Common myeloid progenitor, CD34-positive (primary cell): ENCODE data around the gene KCTD21.
A peak's percentile ranks its signal among the peaks of the same experiment; 100 is the strongest.

Experiments
- CTCF ChIA-PET: fragments of 350-600 bp; sonication (Branson Sonifier 250); formaldehyde crosslinking; loops from one replicate; lab custom pipeline; 2021; ENCODE audit warnings: antibody characterized with exemption; lab: Charles Lee
- POLR2A ChIA-PET: fragments of 350-600 bp; sonication (Branson Sonifier 250); formaldehyde crosslinking; loops from one replicate; lab custom pipeline; 2021; ENCODE audit warnings: antibody characterized with exemption; lab: Charles Lee
- DNase-seq, 3 donors: peaks; one replicate each; pipeline versions ENCODE4 v3.0.0 to v3.0.0-alpha.2; 2013
- H3K27ac ChIP-seq, 2 experiments: 1 replicate in 1 of 2; 2 replicates in 1 of 2; pipeline ENCODE4 v1.7.0; 2013; ENCODE audit warnings: inconsistent platforms in 2 of 2, low read length in 2 of 2, mild to moderate bottlenecking in 2 of 2, low read depth in 1 of 2, moderate library complexity in 1 of 2; ENCODE audit not compliant: severe bottlenecking in 2 of 2, insufficient read depth in 1 of 2, poor library complexity in 1 of 2
- H3K27me3 ChIP-seq, 5 experiments: replicated peaks in 2 of 5; 1 replicate in 3 of 5; 2 replicates in 2 of 5; pipeline versions ENCODE4 v1.6.1 to v1.7.0; 2013; ENCODE audit warnings: low read length in 4 of 5, mild to moderate bottlenecking in 2 of 5, moderate library complexity in 2 of 5, inconsistent platforms in 1 of 5; ENCODE audit not compliant: insufficient read depth in 5 of 5, control insufficient read depth in 4 of 5
- H3K36me3 ChIP-seq, 4 experiments: 1 replicate in 2 of 4; 2 replicates in 2 of 4; pipeline versions ENCODE4 v1.6.1 to v1.7.0; 2013; ENCODE audit warnings: low read length in 3 of 4, control low read depth in 1 of 4, mild to moderate bottlenecking in 1 of 4; ENCODE audit not compliant: control insufficient read depth in 4 of 4, insufficient read depth in 4 of 4
- H3K4me1 ChIP-seq, 4 experiments: 1 replicate in 3 of 4; 2 replicates in 1 of 4; pipeline versions ENCODE4 v1.6.1 to v1.7.1; 2013; ENCODE audit warnings: low read length in 3 of 4, mild to moderate bottlenecking in 3 of 4, control low read depth in 1 of 4, inconsistent platforms in 1 of 4, moderate library complexity in 1 of 4; ENCODE audit not compliant: control insufficient read depth in 4 of 4, insufficient read depth in 4 of 4; ENCODE audit errors: control extremely low read depth in 1 of 4
- H3K4me3 ChIP-seq, 7 experiments: 1 replicate in 4 of 7; 2 replicates in 3 of 7; pipeline versions ENCODE4 v1.5.1 to v1.7.0; 2013; ENCODE audit warnings: mild to moderate bottlenecking in 7 of 7, low read length in 6 of 7, moderate library complexity in 6 of 7, inconsistent platforms in 2 of 7, low read depth in 2 of 7, control low read depth in 1 of 7; ENCODE audit not compliant: insufficient read depth in 4 of 7, control insufficient read depth in 1 of 7; ENCODE audit errors: extremely low read depth in 1 of 7
- H3K9me3 ChIP-seq, 5 experiments: 1 replicate in 4 of 5; 2 replicates in 1 of 5; pipeline versions ENCODE4 v1.6.1 to v1.7.1; 2013; ENCODE audit warnings: low read length in 4 of 5, mild to moderate bottlenecking in 2 of 5, inconsistent platforms in 1 of 5, low read depth in 1 of 5, moderate library complexity in 1 of 5; ENCODE audit not compliant: control insufficient read depth in 4 of 5, insufficient read depth in 2 of 5; ENCODE audit errors: control extremely low read depth in 1 of 5
- WGBS: methylation state at CpG from one replicate; pipeline ENCODE4 v1.1.5; 2013; ENCODE audit not compliant: insufficient coverage; 5-methylcytosine and 5-hydroxymethylcytosine counted together

The KCTD21 gene

GRCh38 chr11:78189174-78189724 lies 823 bp upstream of the KCTD21 start:
- no peak for DNase-seq
- Histone ChIP-seq H3K36me3 (no peaks in the 10 kb centered on the region), H3K4me1 (peaks cover 0 to 48% (median 19%) of the 10 kb centered on the region in 4 experiments), H3K4me3 (peak overlapping the region; percentile 67 to 94 (median 83)), H3K27ac (no peak overlapping the region), H3K9me3 (no peaks in the 10 kb centered on the region), H3K27me3 (no peaks in the 10 kb centered on the region)
- ChIA-PET CTCF (interaction anchor here (0.9 to 1.7 kb wide), 3 partner anchors 36 to 375 kb away, joined by 3 read pairs; no protein-coding TSS in a partner anchor), POLR2A (no interaction called here)
- WGBS, result 34% methylated on average over 11 of the region's 18 CpGs

DNA sequence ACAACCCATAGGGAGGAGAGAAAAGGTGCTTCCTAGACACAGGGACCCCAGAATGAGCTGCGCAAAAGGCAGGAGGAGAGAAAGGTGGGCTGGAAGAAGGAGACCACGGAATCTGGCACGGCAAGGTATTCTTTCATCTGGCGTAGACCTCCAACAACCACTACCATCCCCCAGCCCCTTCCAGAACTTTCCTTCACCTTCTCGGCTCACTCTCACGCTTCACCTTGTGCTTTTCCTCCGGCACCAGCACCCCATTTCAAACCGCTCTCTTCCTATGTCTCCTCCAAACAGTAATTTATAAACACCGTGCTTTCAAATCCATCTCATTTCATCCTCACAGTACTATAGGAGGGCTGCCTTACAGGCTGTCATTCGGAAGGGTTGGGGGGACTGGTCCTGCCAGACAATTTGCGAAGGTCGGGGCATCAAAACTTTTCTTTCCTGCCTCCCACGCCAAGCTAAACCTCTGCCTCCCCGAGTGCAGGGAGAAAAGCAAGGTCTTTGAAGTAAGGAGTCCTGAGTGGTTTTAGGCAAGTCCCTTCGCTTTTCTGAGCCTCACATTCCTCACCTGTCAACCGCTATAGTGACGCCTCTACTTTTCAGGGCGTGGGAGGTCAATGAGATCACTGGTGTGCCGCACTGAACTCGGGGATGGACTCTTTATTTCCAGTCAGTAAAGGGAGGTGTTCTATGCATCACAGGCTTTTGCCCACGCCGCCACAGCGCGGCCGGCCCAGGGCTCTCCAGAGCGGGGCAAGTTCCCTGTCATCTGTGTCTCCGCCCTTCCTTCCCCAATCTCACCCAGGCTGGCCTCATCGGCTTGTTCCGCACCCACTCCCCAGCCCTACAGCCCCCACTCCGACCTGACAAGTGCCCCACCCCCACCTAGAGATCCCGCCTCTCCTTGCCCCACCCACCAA lies 800 bp downstream of the KCTD21 start:
- POLR2A ChIA-PET, result interaction anchor here (0.7 kb wide), 1 partner anchor 33 kb away, joined by 7 read pairs; no protein-coding TSS in a partner anchor
- Histone ChIP-seq H3K4me3 (peak overlapping the region; percentile 67 to 94 (median 83)), H3K27me3 (no peaks in the 10 kb centered on the region), H3K4me1 (peaks cover 0 to 38% (median 18%) of the 10 kb centered on the region in 4 experiments), H3K27ac (peak overlapping the region in 1 of 2 experiments; percentile 54), H3K9me3 (no peaks in the 10 kb centered on the region), H3K36me3 (no peaks in the 10 kb centered on the region)
- DNase-seq, result peak; percentile 88 to 96 (median 94)
- CTCF ChIA-PET, result interaction anchor here (1.5 kb wide), 1 partner anchor 377 kb away, joined by 4 read pairs; no protein-coding TSS in a partner anchor
- WGBS, result 27% methylated on average over 20 of the region's 31 CpGs

GRCh38 chr11:78181185-78181584 lies 7.2 kb downstream of the KCTD21 start:
- no peak overlapping the region for H3K27ac ChIP-seq
- WGBS, result 100% methylated on average over 1 of the region's 2 CpGs
- POLR2A ChIA-PET, result no interaction called here

GRCh38 chr11:78180751-78181150 lies 7.7 kb downstream of the KCTD21 start:
- ChIA-PET CTCF (no interaction called here), POLR2A (no interaction called here)
- Histone ChIP-seq H3K36me3 (no peaks in the 10 kb centered on the region), H3K4me1 (no peaks in the 10 kb centered on the region), H3K9me3 (no peaks in the 10 kb centered on the region), H3K27me3 (no peaks in the 10 kb centered on the region), H3K4me3 (no peak overlapping the region), H3K27ac (no peak overlapping the region)
- DNase-seq, result no peak
- WGBS, result no CpG with 5 or more reads among the region's 4 CpGs

More at GRCh38 chr11:78181185-78181584, 7.2 kb downstream of the KCTD21 start:
- no peaks in the 10 kb centered on the region for H3K27me3 ChIP-seq
- H3K36me3 ChIP-seq, result no peaks in the 10 kb centered on the region
- CTCF ChIA-PET, result no interaction called here
- no peaks in the 10 kb centered on the region for H3K4me1 ChIP-seq
- no peak overlapping the region for H3K4me3 ChIP-seq
- no peaks in the 10 kb centered on the region for H3K9me3 ChIP-seq
- no peak for DNase-seq

DNA sequence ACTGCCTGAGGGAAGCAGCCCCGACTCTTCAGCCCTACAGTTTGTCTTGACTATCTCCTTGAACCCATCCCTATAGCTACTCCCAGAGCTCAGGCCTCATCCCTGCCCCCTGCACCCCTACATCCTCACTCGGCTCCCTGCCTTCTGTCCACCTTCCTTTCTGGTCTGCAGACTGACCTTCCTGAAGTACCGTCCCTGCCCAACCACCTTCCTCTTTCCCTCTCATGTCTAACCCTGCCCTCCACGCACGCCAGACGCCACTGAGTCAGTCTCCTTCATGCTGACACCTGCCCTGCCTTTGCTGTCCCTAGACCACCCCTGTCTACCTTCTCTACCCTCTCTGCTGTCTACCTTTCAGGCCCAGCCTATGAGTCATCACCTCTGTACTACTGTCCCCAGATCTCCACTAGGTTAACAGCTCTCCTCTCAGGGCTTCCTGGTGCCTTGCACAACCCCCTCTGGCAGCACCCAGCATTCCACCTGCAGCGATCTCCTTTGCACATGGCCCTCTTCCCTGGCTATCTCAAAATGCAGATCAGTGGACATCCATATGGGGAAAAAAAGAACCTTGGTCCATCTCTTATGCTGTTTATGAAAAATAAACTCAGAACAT lies 8.9 kb downstream of the KCTD21 start:
- H3K4me1 ChIP-seq, result no peaks in the 10 kb centered on the region
- 95% methylated on average over 6 of the region's 7 CpGs for WGBS
- no peaks in the 10 kb centered on the region for H3K36me3 ChIP-seq
- H3K27ac ChIP-seq, result no peak overlapping the region
- ChIA-PET CTCF (interaction anchor here (1.0 kb wide), 1 partner anchor 10 kb away, joined by 3 read pairs; no protein-coding TSS in a partner anchor), POLR2A (no interaction called here)
- H3K4me3 ChIP-seq, result no peak overlapping the region
- no peak for DNase-seq
- no peaks in the 10 kb centered on the region for H3K9me3 ChIP-seq
- H3K27me3 ChIP-seq, result no peaks in the 10 kb centered on the region

DNA sequence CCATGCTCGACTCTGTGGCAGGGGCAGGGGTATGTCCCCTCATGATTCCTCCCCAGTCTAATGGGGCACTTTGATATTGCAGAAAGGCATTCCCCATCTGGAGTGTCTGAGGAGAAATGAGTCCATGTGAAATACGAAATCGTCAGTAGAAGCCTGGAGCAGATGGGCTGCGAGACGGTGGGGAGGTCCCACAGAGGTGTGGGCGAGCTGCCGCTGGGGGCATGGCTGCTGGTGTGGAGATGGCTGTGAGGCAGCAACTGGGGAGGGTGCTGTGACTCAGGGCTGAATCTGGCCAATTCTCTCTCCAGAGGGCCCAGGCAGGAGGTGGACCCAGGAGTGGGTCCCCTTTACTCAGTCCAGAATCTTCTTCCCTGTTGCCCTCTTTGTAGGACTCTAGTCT lies 11.2 kb downstream of the KCTD21 start:
- no peak for DNase-seq
- no peaks in the 10 kb centered on the region for H3K9me3 ChIP-seq
- no peaks in the 10 kb centered on the region for H3K4me1 ChIP-seq
- H3K4me3 ChIP-seq, result no peak overlapping the region
- WGBS, result 95% methylated on average over 7 of the region's 7 CpGs
- POLR2A ChIA-PET, result interaction anchor here (0.6 kb wide), 1 partner anchor 10 kb away, joined by 3 read pairs; no protein-coding TSS in a partner anchor
- H3K27me3 ChIP-seq, result no peaks in the 10 kb centered on the region
- CTCF ChIA-PET, result no interaction called here
- no peak overlapping the region for H3K27ac ChIP-seq
- peaks cover 0 to 7% (median 3%) of the 10 kb centered on the region in 4 experiments for H3K36me3 ChIP-seq
